IPS DF 4.7 (cell line): ENCODE data around the gene GRAMD2A.

Experiments used
- DNase-seq: peaks from one replicate; pipeline ENCODE4 v3.0.0-alpha.2; 2013; ENCODE audit warnings: low spot score; ENCODE audit errors: extremely low read depth

GRAMD2A gene

DNA sequence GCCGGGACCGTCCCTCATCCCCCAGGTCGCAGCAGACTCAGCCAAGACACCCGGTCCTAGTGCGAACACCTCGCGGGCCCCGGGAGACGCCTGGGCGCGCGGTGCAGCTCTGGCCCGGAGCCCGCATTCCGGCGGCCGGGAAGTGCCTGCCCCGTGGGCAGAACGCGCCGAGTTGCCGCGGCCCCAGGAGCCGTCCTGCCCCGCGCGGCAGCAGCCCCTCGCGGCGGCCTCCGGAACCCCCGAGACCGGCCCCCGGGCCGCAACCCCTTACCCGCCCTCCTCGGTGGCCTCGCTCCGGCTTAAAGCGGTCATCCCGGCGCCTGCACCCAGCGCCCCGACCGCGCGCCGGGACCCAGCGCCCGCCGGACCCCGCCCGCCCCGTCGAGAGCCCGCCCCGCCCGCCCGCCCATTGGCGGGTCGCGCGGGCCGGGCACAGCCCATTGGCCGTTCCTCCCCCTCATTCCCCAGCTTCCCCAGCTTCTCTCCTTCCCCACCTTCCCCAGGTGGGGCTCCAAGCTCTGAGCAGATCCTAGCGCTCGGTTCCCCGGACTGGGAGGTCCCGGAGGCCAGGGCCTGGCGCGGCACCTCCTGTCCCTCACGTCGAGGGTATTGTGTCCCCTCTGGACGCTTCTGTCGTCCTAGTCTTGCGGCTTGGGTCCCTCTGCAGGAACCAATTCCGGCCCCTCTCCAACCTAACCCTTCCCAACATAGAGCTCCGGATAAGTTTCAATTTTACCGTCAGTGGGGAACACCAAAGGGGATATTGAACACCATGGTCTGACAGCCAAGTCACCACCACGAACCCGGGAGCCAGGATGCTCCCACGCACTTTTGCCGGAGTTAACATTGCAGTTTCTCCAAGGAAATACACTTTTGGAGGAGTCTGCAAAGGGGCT lies at the start of gene GRAMD2A:
Gene GRAMD2A, minus strand, starts transcription at position 328 of the 896 bp plus-strand sequence.
- no peak for DNase-seq

DNA sequence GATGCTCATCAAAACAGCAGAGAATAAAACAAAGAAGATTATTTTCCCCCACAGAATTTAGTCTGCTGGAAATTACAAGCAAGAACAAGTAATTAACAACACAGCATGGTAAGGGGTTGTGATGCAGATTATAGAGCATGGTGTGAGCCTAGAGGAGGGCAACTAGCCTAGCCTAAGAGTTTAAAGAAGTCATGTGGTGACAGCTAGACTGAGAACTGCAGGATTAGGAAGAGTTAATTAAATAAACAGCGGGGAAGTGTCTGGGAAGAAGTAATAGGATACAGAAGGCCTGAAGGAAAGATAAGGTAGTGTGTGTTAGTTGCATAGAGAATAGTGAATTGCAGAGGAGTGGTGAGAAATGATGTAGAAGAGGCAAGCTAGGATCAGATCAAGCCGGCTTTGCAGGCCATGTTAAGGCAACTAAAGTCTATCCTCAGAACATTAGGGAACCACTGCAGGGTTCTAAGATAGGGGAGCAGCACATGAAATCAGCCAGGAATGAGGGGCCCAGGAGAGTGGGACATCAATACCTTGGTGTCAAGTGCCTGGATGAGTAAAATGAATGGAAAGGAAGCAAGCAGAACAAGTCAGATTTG lies 45.3 kb upstream of the GRAMD2A start:
- DNase-seq = no peak

- DNase-seq = no peak
Observed at GRCh38 chr15:72239652-72240051, 42.1 kb upstream of the GRAMD2A start.

DNA sequence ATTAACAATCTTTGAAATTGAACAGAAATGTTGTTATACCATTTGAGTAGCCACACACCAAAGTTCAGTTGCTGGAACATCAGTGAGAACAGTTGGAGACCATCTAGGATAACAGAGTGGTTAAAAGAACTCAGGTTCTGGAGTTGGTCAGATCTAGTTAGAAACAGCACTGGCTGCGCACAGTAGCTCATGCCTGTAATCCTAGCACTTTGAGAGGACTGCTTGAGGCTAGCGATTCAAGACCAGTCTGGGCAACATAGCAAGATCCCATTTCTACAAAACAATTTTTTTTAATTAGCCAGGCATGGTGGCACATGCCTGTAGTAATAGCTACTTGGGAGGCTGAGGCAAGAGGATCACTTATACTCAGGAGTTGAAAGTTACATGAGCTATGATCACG lies 41.0 kb upstream of the GRAMD2A start:
- DNase-seq = no peak

DNA sequence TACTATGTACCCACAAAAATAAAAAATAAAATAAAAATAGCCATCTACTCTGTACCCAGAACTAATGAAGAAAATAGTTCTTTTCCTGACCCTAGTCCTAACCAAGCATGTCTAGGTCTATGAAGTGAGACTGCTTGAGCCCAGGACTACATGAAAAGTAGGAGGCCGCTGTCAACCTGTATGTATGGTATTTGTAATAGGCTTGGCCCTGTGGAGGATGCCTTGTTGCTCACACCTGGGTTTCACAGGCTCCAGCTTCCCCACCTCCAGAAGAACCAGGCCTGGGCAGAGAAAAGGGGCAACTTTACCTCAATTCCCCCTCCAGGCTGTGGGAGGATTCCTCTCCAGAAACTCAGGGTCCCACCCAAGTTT lies 40.3 kb upstream of the GRAMD2A start:
- no peak for DNase-seq

GRCh38 chr15:72237029-72237852 lies 39.7 kb upstream of the GRAMD2A start:
- DNase-seq = no peak

DNA sequence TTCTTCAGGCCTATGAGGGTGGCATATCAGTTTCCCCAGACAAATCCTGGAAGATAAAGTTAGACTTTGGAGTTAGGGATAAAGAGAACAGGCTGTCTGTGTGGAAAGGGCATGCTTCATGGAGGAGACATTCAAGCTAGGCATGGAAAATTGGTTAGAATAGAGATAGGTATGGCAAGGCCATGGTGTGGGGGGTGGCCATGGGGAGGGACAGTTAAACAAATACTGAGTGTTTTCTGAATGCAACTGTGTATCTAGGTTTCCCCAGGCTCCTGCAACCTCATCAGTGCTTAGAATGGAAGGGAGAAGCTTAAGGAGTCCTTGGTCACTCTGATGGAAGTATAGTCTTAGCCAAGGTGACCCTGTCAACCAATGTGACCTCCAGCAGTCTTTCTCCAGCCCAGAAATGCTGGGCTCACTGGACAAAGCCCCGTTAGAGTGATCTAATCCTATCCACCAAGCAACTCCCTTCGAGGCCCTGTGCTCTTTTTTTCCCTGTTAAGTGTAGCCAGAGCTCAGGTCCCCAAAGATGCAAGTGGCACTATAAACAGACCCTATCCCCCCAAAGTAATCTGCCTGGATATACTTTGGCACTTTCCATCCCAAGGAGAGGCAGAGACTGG lies 38.9 kb upstream of the GRAMD2A start:
- DNase-seq = no peak

- DNase-seq = no peak
Observed at GRCh38 chr15:72235298-72235697, 37.7 kb upstream of the GRAMD2A start.

GRCh38 chr15:72233769-72234168 lies 36.2 kb upstream of the GRAMD2A start:
- no peak for DNase-seq

GRCh38 chr15:72231833-72232478 lies 34.4 kb upstream of the GRAMD2A start:
- no peak for DNase-seq

GRCh38 chr15:72231066-72231832 lies 33.7 kb upstream of the GRAMD2A start, which contains the start of gene PKM:
PKM (minus strand) TSS chr15:72231190; CDS start chr15:72219097, 12,093 bp downstream.
- peak; percentile 99 for DNase-seq

DNA sequence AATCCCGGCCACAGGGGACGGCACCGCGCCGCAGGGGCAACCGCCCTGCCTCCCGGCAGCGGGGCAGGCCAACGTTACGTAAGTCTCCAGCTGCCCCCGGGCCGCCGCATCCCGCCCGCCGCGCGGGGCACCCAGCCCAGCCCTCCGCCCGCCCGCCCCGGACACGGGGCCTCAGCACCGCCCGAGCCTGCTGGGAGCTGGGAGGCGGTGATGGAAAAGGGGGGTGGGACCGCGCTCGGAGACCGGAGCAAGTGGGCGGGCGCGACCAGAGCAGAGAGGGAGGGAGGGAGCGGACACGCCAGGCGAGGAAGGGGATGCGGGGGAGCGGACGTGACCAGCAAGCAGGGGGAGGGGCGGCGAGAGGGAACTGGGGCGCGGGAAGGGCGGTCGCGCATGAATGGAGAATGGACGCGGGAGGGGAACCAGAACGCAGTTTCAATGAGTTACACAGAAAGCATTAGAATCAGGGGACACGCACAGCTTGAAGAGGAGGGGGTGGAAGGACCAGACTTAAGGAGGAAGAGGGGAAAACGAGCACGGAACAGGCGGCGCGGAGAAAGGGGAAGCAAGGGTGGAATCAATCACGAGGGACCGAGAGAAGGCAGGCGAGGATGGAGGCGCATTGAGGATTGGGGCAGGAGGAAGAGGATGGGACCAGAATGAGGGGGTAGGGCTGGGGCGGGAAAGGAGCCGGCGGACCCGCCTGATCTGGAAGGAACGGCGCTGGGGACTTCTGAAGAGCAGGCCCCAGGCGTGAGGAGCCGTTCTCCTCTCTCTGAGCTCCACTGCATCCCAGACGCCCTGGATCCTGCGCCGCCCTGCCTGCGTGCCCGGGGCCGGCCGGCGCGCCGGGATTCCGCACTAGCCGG lies 32.8 kb upstream of the GRAMD2A start:
- no peak for DNase-seq

DNA sequence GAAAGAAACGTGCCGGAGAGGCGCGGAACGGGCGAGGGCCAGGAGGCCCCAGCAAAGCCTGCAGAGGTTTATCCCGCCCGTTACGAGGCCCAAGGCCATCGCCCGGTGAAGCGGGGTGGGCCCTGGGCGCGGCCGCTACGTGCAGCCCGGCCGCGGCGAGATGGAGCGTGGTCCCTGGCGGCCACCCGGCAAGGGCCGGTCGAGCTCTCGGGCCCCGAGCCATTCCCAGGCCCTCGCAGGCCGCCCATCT lies 32.3 kb upstream of the GRAMD2A start:
- DNase-seq = no peak

DNA sequence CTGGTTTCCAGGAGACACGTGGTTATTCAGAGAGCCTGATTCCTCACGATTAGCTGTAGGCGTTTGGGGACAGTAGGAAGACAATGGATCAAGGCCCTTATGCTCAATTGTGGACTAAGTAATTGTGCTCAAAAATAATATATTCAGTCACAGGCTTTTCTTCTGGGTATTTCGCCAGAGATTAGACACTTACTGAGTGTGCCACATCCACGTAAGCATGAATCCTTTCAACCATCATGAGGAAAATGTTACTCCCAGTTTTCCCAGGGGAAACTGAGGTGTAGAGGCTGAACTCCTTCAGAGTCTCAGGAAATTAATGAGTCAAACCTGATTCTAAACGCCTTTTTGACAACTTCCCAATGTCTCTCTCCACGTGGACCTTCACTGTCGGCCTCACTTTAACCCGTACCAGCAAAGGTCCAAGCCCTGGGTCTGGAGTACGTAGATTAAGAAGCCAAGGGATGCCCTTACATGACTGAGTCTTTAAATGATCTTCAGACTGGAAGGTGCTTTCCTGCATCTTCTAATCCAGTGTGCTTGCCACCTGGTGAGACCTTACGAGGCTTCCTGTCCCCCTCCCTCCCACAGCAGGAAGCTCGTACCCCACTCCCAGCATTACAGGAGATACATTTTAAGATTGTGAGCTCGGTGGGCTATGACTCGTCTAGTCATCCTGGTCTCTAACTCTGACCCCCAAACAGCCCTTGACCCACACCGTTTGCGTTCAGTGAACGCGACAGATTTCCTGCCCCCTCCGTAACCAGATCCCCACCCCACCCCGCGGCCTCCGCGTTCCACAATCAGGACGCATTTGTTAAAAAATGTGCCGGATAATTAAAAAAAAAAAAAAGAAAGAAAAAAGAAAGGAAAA lies 31.7 kb upstream of the GRAMD2A start:
- DNase-seq = no peak

DNA sequence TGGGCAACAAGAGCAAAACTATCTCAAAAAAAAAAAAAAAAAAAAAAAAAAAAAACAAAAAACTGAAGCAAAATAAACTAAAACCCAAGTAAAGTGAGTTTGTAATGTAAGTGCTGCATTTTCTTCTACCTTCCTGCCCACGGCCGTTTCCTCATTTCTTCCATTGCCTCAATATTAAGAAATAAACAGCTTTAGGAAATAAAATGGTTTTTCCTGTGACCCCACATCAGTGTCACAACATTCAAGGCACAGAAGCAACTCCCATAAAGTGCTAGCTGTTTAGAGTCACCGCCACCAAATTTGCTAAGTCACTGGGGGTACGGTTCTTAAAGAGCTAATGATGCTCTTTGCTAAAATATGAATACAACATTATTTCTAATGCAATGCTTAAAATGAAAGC lies 30.1 kb upstream of the GRAMD2A start:
- DNase-seq = no peak

DNA sequence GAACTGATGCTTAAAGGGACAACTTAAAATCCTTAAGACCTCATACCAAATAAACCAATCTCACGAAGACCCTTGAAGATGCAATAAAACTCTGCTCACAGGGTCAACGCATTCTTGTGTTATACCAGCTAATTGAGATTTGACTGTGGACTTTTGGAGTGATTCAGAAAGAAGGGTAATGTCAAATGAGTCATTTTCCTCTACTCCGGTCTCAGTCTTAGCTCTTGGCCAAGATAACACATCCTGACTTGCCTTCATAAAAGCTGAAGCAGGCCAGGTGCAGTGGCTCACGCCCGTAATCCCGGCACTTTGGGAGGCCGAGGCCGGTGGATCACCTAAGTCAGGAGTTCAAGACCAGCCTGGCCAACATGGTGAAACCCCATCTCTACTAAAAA lies 29.6 kb upstream of the GRAMD2A start:
- DNase-seq = no peak

- no peak for DNase-seq
Observed at GRCh38 chr15:72223278-72223677, 25.7 kb upstream of the GRAMD2A start.

DNA sequence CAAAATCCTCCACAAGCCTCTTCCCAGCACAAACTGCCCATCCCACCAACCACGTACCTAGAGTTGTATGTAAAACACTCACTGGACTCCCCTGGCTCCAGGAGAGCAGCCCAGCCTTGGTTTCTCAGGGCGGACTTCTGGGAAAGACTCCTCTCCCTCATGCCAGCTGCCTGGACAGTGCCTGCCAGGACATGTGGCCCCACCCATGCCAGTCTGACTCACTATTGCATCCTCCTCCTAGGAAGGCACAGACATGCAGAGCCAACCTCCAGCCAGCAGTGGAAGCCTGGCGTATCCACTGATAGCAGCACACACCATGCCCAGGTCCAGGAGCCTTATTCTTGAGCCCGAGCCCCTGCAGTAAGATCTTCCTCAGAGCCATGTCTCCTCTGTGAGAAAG lies 24.8 kb upstream of the GRAMD2A start:
- DNase-seq = no peak

- DNase-seq = no peak
Observed at GRCh38 chr15:72220687-72221086, 23.1 kb upstream of the GRAMD2A start.
